C4-2B (cell line): ENCODE data around the gene NR2E1.

Experiments used
- H3K27ac ChIP-seq: fragments of 450-650 bp; 2 replicates; pipeline ENCODE4 v1.5.1; 2017
- CTCF ChIP-seq: fragments of 450-650 bp; conservative IDR thresholded peaks from 2 replicates; pipeline ENCODE4 v1.5.1; 2017; ENCODE audit warnings: mild to moderate bottlenecking
- ZFX ChIP-seq: fragments of 450-650 bp; IDR thresholded peaks from 2 replicates; pipeline ENCODE4 v1.6.1; 2017

Gene NR2E1

DNA sequence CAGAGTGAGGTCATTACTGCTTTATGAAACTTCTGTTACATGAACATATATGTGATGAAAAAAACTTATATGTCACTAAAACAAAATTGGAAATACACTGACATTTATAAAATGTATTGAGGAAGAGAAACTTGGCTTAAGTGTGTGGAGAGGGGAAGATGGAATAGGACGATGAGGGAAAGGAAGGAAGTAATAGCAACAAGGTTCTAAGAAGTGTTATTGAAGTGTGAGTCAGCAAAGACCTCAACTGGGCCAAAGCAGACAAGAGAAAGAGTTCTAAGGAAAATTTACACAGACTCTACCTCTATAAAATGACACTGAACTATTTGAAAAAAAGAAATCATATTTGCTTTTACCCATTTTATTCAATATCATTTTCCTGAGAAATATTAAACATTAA, 56.7 kb downstream of the NR2E1 start:
- no peak overlapping the region for H3K27ac ChIP-seq
- no peak for TF ChIP-seq CTCF
- TF ChIP-seq ZFX = no peak

- no peak overlapping the region for H3K27ac ChIP-seq
- TF ChIP-seq CTCF (no peak), ZFX (no peak)
Observed at GRCh38 chr6:108227290-108227689, 61.5 kb downstream of the NR2E1 start.

- no peak overlapping the region for H3K27ac ChIP-seq
- TF ChIP-seq CTCF (no peak), ZFX (no peak)
Observed at GRCh38 chr6:108228416-108228815, 62.6 kb downstream of the NR2E1 start.

GRCh38 chr6:108235127-108235526, 69.3 kb downstream of the NR2E1 start:
- no peak overlapping the region for H3K27ac ChIP-seq
- TF ChIP-seq ZFX = no peak
- no peak for TF ChIP-seq CTCF

- H3K27ac ChIP-seq = no peak overlapping the region
- no peak for TF ChIP-seq CTCF
- no peak for TF ChIP-seq ZFX
Observed at GRCh38 chr6:108236791-108237190, 71.0 kb downstream of the NR2E1 start.

DNA sequence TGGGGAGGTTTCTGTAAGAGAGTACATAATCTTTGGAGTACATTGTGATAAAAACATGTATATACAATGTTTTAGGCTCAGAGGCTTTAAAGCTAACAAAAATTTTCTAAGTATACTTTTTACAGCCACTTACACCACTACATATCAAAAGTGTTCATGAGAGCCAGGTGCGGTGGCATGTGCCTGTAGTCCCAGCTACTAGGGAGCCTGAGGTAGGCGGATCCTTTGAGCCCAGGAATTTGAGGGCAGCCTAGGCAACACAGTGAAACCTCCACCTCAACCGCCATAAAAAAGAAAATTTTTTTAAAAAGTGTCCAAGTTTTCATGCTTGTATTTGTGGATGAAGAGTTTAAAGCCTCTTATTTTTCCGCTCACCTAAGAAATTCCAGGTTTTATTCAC, 72.5 kb downstream of the NR2E1 start:
- no peak for TF ChIP-seq CTCF
- TF ChIP-seq ZFX = no peak
- no peak overlapping the region for H3K27ac ChIP-seq
